Mesothelial cell of epicardium (in vitro differentiated cells): ENCODE measurements around the gene TMEM108. TPM values are rescaled to one million over a fixed set of nuclear protein-coding genes. Genes with fewer than 3 reads are reported as not detected.

Experiments
- DNase-seq, 2 experiments: peaks; one replicate each; pipeline ENCODE4 v3.0.0; 2021; ENCODE audit warnings: low spot score in 2 of 2; ENCODE audit not compliant: unreplicated experiment in 2 of 2
- H3K27ac Mint-ChIP-seq: 2 replicates; pipeline ENCODE4 v1.8.0; 2021; ENCODE audit warnings: mixed read lengths
- H3K27me3 Mint-ChIP-seq: 2 replicates; pipeline ENCODE4 v1.8.0; 2021; ENCODE audit warnings: low read depth, mixed read lengths
- H3K36me3 Mint-ChIP-seq: 2 replicates; pipeline ENCODE4 v1.8.0; 2021; ENCODE audit warnings: mixed read lengths
- H3K4me1 Mint-ChIP-seq: 2 replicates; pipeline ENCODE4 v1.8.0; 2021; ENCODE audit warnings: mixed read lengths
- H3K4me3 Mint-ChIP-seq: 2 replicates; pipeline ENCODE4 v1.8.0; 2021; ENCODE audit warnings: mild to moderate bottlenecking, moderate library complexity, mixed read lengths
- H3K9me3 Mint-ChIP-seq: 2 replicates; pipeline ENCODE4 v1.8.0; 2021; ENCODE audit warnings: mixed read lengths
- total RNA-seq: library from RNA; stranded (reverse); gene quantifications from 3 replicates; pipeline ENCODE4 v1.2.1, GENCODE V29; 2021
- TF ChIP-seq, protein P1 (sequence below): fragments of 200-600 bp; sonication (generic); IDR thresholded peaks from one replicate; pipeline ENCODE4 v1.5.0; 2021; ENCODE audit warnings: antibody characterized with exemption; ENCODE audit not compliant: unreplicated experiment

Gene TMEM108
- total RNA-seq, 1 donor from 2014 or later = 17.3 TPM

GRCh38 chr3:133197619-133198018 lies 159.4 kb downstream of the TMEM108 start:
- TF ChIP-seq, protein P1, sequence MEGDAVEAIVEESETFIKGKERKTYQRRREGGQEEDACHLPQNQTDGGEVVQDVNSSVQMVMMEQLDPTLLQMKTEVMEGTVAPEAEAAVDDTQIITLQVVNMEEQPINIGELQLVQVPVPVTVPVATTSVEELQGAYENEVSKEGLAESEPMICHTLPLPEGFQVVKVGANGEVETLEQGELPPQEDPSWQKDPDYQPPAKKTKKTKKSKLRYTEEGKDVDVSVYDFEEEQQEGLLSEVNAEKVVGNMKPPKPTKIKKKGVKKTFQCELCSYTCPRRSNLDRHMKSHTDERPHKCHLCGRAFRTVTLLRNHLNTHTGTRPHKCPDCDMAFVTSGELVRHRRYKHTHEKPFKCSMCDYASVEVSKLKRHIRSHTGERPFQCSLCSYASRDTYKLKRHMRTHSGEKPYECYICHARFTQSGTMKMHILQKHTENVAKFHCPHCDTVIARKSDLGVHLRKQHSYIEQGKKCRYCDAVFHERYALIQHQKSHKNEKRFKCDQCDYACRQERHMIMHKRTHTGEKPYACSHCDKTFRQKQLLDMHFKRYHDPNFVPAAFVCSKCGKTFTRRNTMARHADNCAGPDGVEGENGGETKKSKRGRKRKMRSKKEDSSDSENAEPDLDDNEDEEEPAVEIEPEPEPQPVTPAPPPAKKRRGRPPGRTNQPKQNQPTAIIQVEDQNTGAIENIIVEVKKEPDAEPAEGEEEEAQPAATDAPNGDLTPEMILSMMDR = no peak
- H3K27me3 Mint-ChIP-seq = no peaks in the 10 kb centered on the region
- peaks cover 7% of the 10 kb centered on the region for H3K36me3 Mint-ChIP-seq
- DNase-seq = no peak
- peaks cover 24% of the 10 kb centered on the region for H3K9me3 Mint-ChIP-seq
- no peak overlapping the region for H3K4me3 Mint-ChIP-seq
- H3K27ac Mint-ChIP-seq = no peak overlapping the region
- H3K4me1 Mint-ChIP-seq = peaks cover 1% of the 10 kb centered on the region

DNA sequence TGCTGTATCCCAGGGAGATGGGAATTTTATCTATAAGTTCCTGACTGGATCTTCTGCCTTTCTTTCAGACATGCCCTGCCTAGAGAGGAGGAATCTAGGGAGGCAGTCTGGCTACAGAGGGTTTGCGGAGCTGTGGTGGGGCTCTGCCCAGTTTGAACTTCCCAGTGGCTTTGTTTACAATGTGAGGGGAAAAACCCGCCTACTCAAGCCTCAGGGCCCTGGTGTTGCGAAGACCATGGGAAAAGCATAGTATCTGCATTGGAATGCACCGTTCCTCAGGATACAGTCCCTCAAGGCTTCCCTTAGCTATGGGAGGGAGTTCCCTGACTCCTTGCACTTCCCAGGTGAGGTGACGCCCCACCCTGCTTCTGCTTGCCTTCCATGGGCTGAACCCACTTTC lies 168.7 kb downstream of the TMEM108 start:
- no peak overlapping the region for H3K4me3 Mint-ChIP-seq
- no peak overlapping the region for H3K27ac Mint-ChIP-seq
- H3K27me3 Mint-ChIP-seq = no peaks in the 10 kb centered on the region
- peaks cover 9% of the 10 kb centered on the region for H3K4me1 Mint-ChIP-seq
- H3K9me3 Mint-ChIP-seq = peaks cover 36% of the 10 kb centered on the region
- no peak for DNase-seq
- TF ChIP-seq, protein P1 = no peak
- H3K36me3 Mint-ChIP-seq = no peaks in the 10 kb centered on the region

GRCh38 chr3:133208184-133208583 lies 170.0 kb downstream of the TMEM108 start:
- TF ChIP-seq, protein P1 = no peak
- H3K4me3 Mint-ChIP-seq = no peak overlapping the region
- no peak overlapping the region for H3K27ac Mint-ChIP-seq
- H3K9me3 Mint-ChIP-seq = peaks cover 25% of the 10 kb centered on the region
- H3K36me3 Mint-ChIP-seq = no peaks in the 10 kb centered on the region
- H3K4me1 Mint-ChIP-seq = peaks cover 9% of the 10 kb centered on the region
- DNase-seq = no peak
- H3K27me3 Mint-ChIP-seq = no peaks in the 10 kb centered on the region

- Mint-ChIP-seq H3K27ac (no peak overlapping the region), H3K27me3 (no peaks in the 10 kb centered on the region), H3K4me1 (peaks cover 9% of the 10 kb centered on the region), H3K9me3 (peaks cover 9% of the 10 kb centered on the region), H3K4me3 (no peak overlapping the region), H3K36me3 (no peaks in the 10 kb centered on the region)
- TF ChIP-seq, protein P1 = no peak
- no peak for DNase-seq
Observed at GRCh38 chr3:133209871-133210550, 171.8 kb downstream of the TMEM108 start.

DNA sequence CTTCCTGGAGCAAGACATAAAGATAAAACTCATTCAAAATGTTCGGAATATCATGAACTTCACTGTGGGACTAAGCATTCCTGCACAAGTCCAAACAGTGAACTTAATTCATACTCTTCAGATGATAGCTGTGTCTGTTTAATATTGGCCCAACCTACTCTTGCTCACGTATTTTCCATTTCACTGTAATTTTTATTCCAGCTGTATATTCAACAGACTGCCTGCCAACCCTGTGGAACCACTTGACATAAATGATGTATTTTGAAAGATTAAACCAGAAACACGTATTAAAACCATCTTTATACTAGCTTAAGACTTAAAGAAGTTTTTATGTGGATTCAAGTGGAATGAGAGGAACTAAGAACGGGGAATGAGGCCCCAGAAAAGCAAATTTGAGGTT lies 172.5 kb downstream of the TMEM108 start:
- TF ChIP-seq, protein P1 = no peak
- Mint-ChIP-seq H3K27me3 (no peaks in the 10 kb centered on the region), H3K4me1 (peaks cover 9% of the 10 kb centered on the region), H3K36me3 (no peaks in the 10 kb centered on the region), H3K4me3 (no peak overlapping the region), H3K9me3 (peaks cover 4% of the 10 kb centered on the region), H3K27ac (no peak overlapping the region)
- DNase-seq = no peak
